Endothelial cell of umbilical vein (primary cell): ENCODE data around the gene TRIM37. TPM values are rescaled to one million over a fixed set of nuclear protein-coding genes. Genes with fewer than 3 reads are reported as not detected.
"Not testable (repeated sequence)": the region's sequence is repeated elsewhere in the genome, so short reads cannot be mapped to it uniquely, and the experiment has no call there.

Experiments
- BruUV-seq: library from RNA; stranded (reverse); fragments of 400-500 nt; replicated peaks from 2 replicates; lab custom pipeline; 2021; lab: Mats Ljungman, UMichigan
- CTCF ChIA-PET: fragments of 300-600, 350-600 bp; sonication (Branson Sonifier 250); formaldehyde crosslinking; loops from one replicate; lab custom pipeline; 2021; ENCODE audit warnings: antibody characterized with exemption, inconsistent platforms; lab: Charles Lee
- POLR2A ChIA-PET: fragments of 300-600, 350-600 bp; sonication (Branson Sonifier 250); formaldehyde crosslinking; loops from one replicate; lab custom pipeline; 2021; ENCODE audit warnings: antibody characterized with exemption, inconsistent platforms; lab: Charles Lee
- DNase-seq: peaks from one replicate; pipeline ENCODE4 v3.0.0-alpha.2; 2011; ENCODE audit warnings: low read depth, low spot score
- FAIRE-seq: peaks from 2 replicates; lab custom pipeline; 2011; peaks lifted over from hg19 to GRCh38; lab: Jason Lieb, UNC
- H2AFZ ChIP-seq: 2 replicates; pipeline ENCODE4 v1.6.0; 2012; ENCODE audit warnings: low read depth, low read length, control low read depth, inconsistent platforms
- H3K27ac ChIP-seq: 2 replicates; pipeline ENCODE4 v1.5.1; 2011; ENCODE audit warnings: low read depth, mild to moderate bottlenecking, control low read depth, low read length, moderate library complexity; ENCODE audit not compliant: insufficient read depth
- H3K27me3 ChIP-seq, 2 experiments: 2 replicates each; pipeline versions ENCODE4 v1.6.0 to v1.6.1; 2011; ENCODE audit warnings: low read length in 2 of 2, mixed read lengths in 1 of 2; ENCODE audit not compliant: control insufficient read depth in 2 of 2, insufficient read depth in 2 of 2
- H3K36me3 ChIP-seq, 2 experiments: 2 replicates in 1 of 2; 3 replicates in 1 of 2; pipeline ENCODE4 v1.5.1; 2011; ENCODE audit warnings: low read length in 2 of 2, mild to moderate bottlenecking in 1 of 2, moderate library complexity in 1 of 2; ENCODE audit not compliant: control insufficient read depth in 2 of 2, insufficient read depth in 2 of 2; ENCODE audit errors: extremely low read depth in 1 of 2
- H3K4me1 ChIP-seq: 3 replicates; pipeline ENCODE4 v1.5.1; 2011; ENCODE audit warnings: mild to moderate bottlenecking, low read length; ENCODE audit not compliant: control insufficient read depth, insufficient read depth; ENCODE audit errors: extremely low read depth
- H3K4me2 ChIP-seq: 2 replicates; pipeline ENCODE4 v1.6.1; 2011; ENCODE audit warnings: low read length, control low read depth, mixed read lengths; ENCODE audit not compliant: insufficient read depth
- H3K4me3 ChIP-seq, 3 experiments: fragments of 200-600 bp in 1 of 3; sonication (generic), shearing (Covaris generic) in 1 of 3; replicated peaks in 1 of 3; 2 replicates each; pipeline ENCODE4 v1.5.1; 2011 to 2016; ENCODE audit warnings: control low read depth in 3 of 3, low read length in 3 of 3, mild to moderate bottlenecking in 2 of 3, inconsistent platforms in 1 of 3, low read depth in 1 of 3, moderate library complexity in 1 of 3; ENCODE audit not compliant: insufficient read depth in 1 of 3
- H3K79me2 ChIP-seq: 2 replicates; pipeline ENCODE4 v1.6.0; 2012; ENCODE audit warnings: low read length, inconsistent platforms; ENCODE audit not compliant: control insufficient read depth, insufficient read depth
- H3K9ac ChIP-seq: replicated peaks from 2 replicates; pipeline ENCODE3; 2011; ENCODE audit warnings: low read length, control low read depth; ENCODE audit not compliant: insufficient read depth; ENCODE audit errors: extremely low read depth
- H3K9me1 ChIP-seq: replicated peaks from 3 replicates; pipeline ENCODE4 v1.6.0; 2011; ENCODE audit warnings: mild to moderate bottlenecking, low read length; ENCODE audit not compliant: control insufficient read depth, insufficient read depth; ENCODE audit errors: extremely low read depth
- H3K9me3 ChIP-seq: replicated peaks from 2 replicates; pipeline ENCODE4 v1.5.1; 2012; ENCODE audit warnings: low read length, inconsistent platforms; ENCODE audit not compliant: control insufficient read depth, insufficient read depth
- H4K20me1 ChIP-seq: replicated peaks from 2 replicates; pipeline ENCODE3; 2011; ENCODE audit warnings: mild to moderate bottlenecking, low read length; ENCODE audit not compliant: control insufficient read depth, insufficient read depth; ENCODE audit errors: extremely low read depth
- EZH2 ChIP-seq: IDR thresholded peaks from 2 replicates; pipeline ENCODE4 v1.6.1; 2012; ENCODE audit warnings: borderline replicate concordance, low read depth, mild to moderate bottlenecking, moderate library complexity, low read length, inconsistent platforms; ENCODE audit not compliant: severe bottlenecking
- FOS ChIP-seq: IDR thresholded peaks from 2 replicates; pipeline ENCODE4 v1.6.1; 2011; ENCODE audit warnings: mild to moderate bottlenecking, low read length, moderate library complexity, borderline replicate concordance; ENCODE audit not compliant: insufficient read depth
- GATA2 ChIP-seq: IDR thresholded peaks from 2 replicates; pipeline ENCODE4 v1.7.0; 2011; ENCODE audit warnings: low read depth, mild to moderate bottlenecking, moderate library complexity, mixed read lengths, low read length; ENCODE audit not compliant: insufficient read length, insufficient read depth
- JUN ChIP-seq: IDR thresholded peaks from 2 replicates; pipeline ENCODE4 v1.6.1; 2011; ENCODE audit warnings: borderline replicate concordance, low read depth; ENCODE audit not compliant: insufficient read length, insufficient read depth
- MYC ChIP-seq: IDR thresholded peaks from one replicate; pipeline ENCODE4 v1.6.1; 2011; ENCODE audit warnings: mild to moderate bottlenecking, low read depth, low read length
- POLR2A ChIP-seq: IDR thresholded peaks from 2 replicates; pipeline ENCODE4 v1.6.1; 2012; ENCODE audit warnings: low read depth, mild to moderate bottlenecking, control low read depth, low read length
- POLR2AphosphoS5 ChIP-seq: IDR thresholded peaks from 2 replicates; pipeline ENCODE4 v1.6.1; 2012; ENCODE audit warnings: low read depth, mild to moderate bottlenecking, control low read depth, low read length, moderate library complexity; ENCODE audit not compliant: insufficient read depth
- dilution Hi-C: fragments of 300-500 bp; cut with MboI; formaldehyde crosslinking; loops from one replicate; pipeline ENCODE4 v1.15.0; 2019; ENCODE audit warnings: low sequenced_read_pairs; ENCODE audit not compliant: extremely low pct_ligation_motif_present
- intact Hi-C: fragments of 100-400 bp; cut with micrococcal nuclease; formaldehyde crosslinking; loops from one replicate; pipeline ENCODE4 v1.10.0; 2022
- polyA plus RNA-seq, 4 experiments: library from polyadenylated mRNA; depleted of rRNA in 3 of 4; stranded (reverse) in 3 of 4; unstranded in 1 of 4; fragments of >200 nt; gene quantifications; 2 replicates each; pipeline versions ENCODE4 v1.2.1 to v1.2.3, GENCODE V29; 2011 to 2012; ENCODE audit warnings: missing spikeins in 1 of 4
- total RNA-seq: library from RNA; stranded (reverse); gene quantifications from 2 replicates; pipeline ENCODE4 v1.2.3, GENCODE V29; 2021
- TF ChIP-seq, protein P1 (sequence below): IDR thresholded peaks from 2 replicates; pipeline ENCODE4 v1.6.1; 2011; ENCODE audit not compliant: insufficient read depth, insufficient read length
- TF ChIP-seq, protein P2 (sequence below), 2 donors: IDR thresholded peaks; 1 replicate in 1 of 2; 2 replicates in 1 of 2; pipeline ENCODE4 v1.5.1; 2011; ENCODE audit warnings: low read length in 2 of 2, mild to moderate bottlenecking in 2 of 2, moderate library complexity in 2 of 2, control low read depth in 1 of 2, inconsistent platforms in 1 of 2, low read depth in 1 of 2; ENCODE audit not compliant: insufficient read depth in 1 of 2; ENCODE audit errors: extremely low read depth in 1 of 2

Gene TRIM37
- total and polyA plus RNA-seq, 2 donors (not counting 3 experiments of a cell fraction or from before 2014, with no cell fraction given), result 18.8 to 41.9 TPM

DNA sequence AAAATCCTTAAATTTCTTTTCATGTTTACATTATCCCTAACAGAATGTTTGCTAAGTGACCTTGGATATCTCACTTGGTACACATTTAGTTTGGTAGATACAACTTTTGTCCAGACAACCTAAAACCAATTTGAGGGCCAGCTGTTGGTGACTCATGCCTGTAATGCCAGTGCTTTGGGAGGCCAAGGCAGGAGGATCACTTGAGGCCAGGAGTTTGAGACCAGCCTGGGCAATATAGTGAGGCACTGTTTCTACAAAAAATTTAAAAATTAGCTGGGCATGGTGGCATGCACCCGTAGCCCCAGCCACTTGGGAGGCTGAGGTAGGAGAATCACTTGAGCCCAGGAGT lies 149.0 kb downstream of the TRIM37 start:
- H3K9me1 ChIP-seq, dilution Hi-C loops, DNase-seq, CTCF ChIA-PET, BruUV-seq, FAIRE-seq, H3K36me3 ChIP-seq, H3K9ac ChIP-seq, H3K4me2 ChIP-seq, H3K27me3 ChIP-seq, H3K79me2 ChIP-seq, H3K9me3 ChIP-seq, H2AFZ ChIP-seq, POLR2A ChIA-PET, H4K20me1 ChIP-seq, H3K4me3 ChIP-seq: not testable (repeated sequence)
- intact Hi-C loops, result loop anchor here (2.0 kb wide), 1 partner anchor 45 kb away; no protein-coding TSS in a partner anchor
- Histone ChIP-seq H3K4me1 (peaks cover 13% of the 10 kb centered on the region), H3K27ac (peak overlapping the region; percentile 64)

DNA sequence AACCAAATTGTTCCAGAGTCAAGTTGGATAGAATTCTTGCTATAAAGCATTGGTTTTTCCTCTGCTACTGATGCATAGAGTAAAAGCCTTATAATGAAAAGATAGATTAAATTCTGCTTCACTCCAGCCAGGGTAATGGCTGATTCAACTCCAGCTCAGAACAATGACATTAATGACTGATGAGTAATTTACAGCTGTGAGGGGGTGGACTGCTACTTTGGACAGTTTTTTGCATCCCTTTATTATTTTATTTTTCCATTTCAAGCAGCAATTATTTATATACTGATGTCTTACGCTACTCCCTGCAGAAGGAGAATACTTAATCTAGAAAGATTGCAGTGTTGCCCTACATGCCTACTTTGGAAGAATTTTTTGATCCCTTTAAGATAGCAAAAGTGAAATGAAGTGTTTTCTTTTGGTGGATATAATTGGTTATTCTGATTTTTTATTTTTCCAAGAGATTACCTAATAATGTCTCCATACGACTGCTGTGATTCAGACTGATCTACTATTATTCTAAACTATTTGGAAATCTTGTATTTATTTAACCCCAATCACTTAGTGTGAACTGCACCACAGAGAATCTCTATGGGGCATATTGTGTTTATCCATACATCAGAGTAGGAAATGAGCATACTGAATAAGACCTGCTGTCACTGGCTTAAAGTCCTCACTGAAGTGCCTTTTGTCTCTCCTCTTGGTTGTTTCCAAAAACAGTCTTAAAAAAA lies 149.5 kb downstream of the TRIM37 start:
- ChIA-PET CTCF (interaction anchor here (0.8 kb wide), 1 partner anchor 187 kb away, joined by 4 read pairs; no protein-coding TSS in a partner anchor), POLR2A (no interaction called here)
- DNase-seq (peak; percentile 61), FAIRE-seq (peak; percentile 76)
- H3K79me2 ChIP-seq, result no peaks in the 10 kb centered on the region
- no peaks in the 10 kb centered on the region for H3K9me3 ChIP-seq
- H3K4me3 ChIP-seq, result no peak overlapping the region
- intact Hi-C loops, result loop anchor here (2.0 kb wide), 1 partner anchor 46 kb away; no protein-coding TSS in a partner anchor
- H3K36me3 ChIP-seq, result no peaks in the 10 kb centered on the region
- H3K4me1 ChIP-seq, result peaks cover 13% of the 10 kb centered on the region
- H3K4me2 ChIP-seq, result peak overlapping the region; percentile 74
- H2AFZ ChIP-seq, result peak overlapping the region; percentile 86
- no peak for TF ChIP-seq GATA2
- TF ChIP-seq, protein P1, sequence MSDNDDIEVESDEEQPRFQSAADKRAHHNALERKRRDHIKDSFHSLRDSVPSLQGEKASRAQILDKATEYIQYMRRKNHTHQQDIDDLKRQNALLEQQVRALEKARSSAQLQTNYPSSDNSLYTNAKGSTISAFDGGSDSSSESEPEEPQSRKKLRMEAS, result no peak
- no peak for TF ChIP-seq MYC
- TF ChIP-seq, protein P2, sequence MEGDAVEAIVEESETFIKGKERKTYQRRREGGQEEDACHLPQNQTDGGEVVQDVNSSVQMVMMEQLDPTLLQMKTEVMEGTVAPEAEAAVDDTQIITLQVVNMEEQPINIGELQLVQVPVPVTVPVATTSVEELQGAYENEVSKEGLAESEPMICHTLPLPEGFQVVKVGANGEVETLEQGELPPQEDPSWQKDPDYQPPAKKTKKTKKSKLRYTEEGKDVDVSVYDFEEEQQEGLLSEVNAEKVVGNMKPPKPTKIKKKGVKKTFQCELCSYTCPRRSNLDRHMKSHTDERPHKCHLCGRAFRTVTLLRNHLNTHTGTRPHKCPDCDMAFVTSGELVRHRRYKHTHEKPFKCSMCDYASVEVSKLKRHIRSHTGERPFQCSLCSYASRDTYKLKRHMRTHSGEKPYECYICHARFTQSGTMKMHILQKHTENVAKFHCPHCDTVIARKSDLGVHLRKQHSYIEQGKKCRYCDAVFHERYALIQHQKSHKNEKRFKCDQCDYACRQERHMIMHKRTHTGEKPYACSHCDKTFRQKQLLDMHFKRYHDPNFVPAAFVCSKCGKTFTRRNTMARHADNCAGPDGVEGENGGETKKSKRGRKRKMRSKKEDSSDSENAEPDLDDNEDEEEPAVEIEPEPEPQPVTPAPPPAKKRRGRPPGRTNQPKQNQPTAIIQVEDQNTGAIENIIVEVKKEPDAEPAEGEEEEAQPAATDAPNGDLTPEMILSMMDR (IDR thresholded peaks at IDR 0.05; ENCODE audit: extremely low read depth in 1 of 2, insufficient read depth in 1 of 2, low read depth in 1 of 2, low read length in 2 of 2), result no peak
- TF ChIP-seq POLR2A, result no peak
- TF ChIP-seq JUN, result peak; percentile 53
- TF ChIP-seq POLR2AphosphoS5, result peak; percentile 14
- no peak for TF ChIP-seq EZH2
- TF ChIP-seq FOS, result peak; percentile 77
- no peaks in the 10 kb centered on the region for H3K9me1 ChIP-seq
- H4K20me1 ChIP-seq, result no peaks in the 10 kb centered on the region
- H3K27me3 ChIP-seq, result no peaks in the 10 kb centered on the region
- peak overlapping the region; percentile 46 for H3K9ac ChIP-seq
- dilution Hi-C loops, result no loop called here
- no TSS peak for BruUV-seq
- peak overlapping the region; percentile 64 for H3K27ac ChIP-seq
